NCI-H2107 treated with DMSO at 0.1 percent for 48 hours (cell line): ENCODE measurements around the gene ARHGAP28.
A peak's percentile ranks its signal among the peaks of the same experiment; 100 is the strongest.
"Not testable (repeated sequence)": the region's sequence is repeated elsewhere in the genome, so short reads cannot be mapped to it uniquely, and the experiment has no call there.

Experiments
- DNase-seq: peaks from one replicate; lab custom pipeline; 2025; ENCODE audit not compliant: unreplicated experiment; lab: John Stamatoyannopoulos, UW

The ARHGAP28 gene

GRCh38 chr18:6773777-6774176 lies 44.3 kb downstream of the ARHGAP28 start:
- no peak for DNase-seq

DNA sequence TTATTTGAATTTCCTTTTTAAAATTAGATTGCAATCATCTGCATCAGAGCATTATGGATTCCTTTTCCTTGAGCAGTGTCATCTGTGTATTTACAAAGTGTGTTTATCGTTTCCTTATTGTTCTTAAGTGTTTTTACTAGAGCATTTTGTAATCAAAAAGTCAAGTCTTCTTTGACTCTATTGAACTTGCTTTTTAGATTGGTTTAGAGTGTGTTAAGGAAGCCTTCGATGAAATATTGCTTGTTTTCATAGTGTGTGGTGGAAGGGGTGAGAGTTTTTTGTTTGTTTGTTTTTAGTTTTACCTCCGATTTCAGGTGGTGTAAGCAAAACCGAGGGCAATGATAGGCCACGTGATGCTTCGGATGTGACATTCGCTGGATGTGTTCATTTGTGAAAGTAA lies 45.7 kb downstream of the ARHGAP28 start:
- no peak for DNase-seq

DNA sequence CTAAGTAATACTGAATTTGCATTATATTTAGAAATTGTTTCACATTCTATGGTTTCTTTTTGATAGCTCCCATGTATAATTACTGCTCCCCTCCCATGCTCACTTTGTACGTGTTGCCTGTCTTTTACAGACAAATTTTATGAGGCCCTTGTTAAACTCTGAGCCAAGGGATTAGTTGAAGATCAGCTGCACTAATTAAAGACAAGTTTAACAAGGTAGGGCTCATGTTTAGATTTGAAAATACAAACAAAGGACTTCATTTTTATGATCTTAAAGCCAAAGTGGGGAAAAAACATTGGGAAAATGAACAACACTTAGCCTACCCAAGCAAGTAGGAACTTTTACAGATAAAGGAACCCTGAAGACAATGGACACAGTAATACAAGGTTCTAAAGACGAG lies 46.2 kb downstream of the ARHGAP28 start:
- no peak for DNase-seq

DNA sequence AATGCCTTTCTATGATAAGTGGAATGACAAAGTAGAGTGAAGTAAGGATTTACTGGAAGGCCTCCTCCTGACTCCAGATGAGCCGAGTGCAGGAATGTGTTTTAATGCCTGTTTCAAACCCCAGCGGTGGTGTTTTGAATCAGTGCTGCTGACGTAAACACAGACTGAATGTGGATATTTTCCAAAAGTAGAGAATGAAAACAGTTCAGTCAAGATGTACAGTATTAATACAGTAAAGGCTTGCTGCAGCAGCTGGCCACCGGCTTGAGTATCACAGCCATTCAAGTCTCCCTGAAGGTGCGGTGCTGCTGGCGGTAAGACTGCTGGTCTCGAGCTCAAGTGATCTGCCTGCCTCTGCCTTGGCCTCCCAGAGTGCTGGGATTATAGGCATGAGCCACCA lies 46.7 kb downstream of the ARHGAP28 start:
- DNase-seq, result no peak

- no peak for DNase-seq
Observed at GRCh38 chr18:6777509-6777908, 48.0 kb downstream of the ARHGAP28 start.

GRCh38 chr18:6778459-6779247 lies 49.1 kb downstream of the ARHGAP28 start:
- no peak for DNase-seq

DNA sequence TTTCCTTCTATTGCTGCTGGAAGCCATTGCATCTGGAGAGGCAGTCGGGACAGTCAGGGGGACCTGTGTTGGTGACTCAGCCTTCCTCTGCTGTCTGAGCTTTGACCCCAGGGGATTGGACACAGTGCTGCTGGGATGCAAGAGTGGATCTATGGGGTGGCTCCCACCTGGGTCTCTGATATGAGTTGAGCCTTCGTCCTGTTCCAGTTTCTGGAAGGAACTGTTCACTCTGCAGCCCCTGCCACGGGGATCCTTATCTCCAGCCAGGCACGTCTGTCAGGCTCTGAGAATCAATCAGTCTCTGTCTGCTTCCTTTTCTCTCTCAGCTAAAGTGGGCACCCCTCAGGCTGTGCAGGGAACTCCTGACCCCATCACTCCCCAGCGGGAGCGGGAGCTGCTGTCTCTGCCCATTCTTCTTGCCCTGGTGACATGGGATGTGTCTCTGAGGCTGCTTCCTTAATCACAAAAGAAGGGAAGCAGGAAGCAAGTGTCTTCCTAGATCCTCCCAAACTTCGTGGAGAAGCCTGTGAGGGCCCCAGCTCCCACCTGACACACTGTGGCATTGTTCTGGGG lies 51.7 kb downstream of the ARHGAP28 start:
- DNase-seq, result no peak

GRCh38 chr18:6781796-6782195 lies 52.3 kb downstream of the ARHGAP28 start:
- DNase-seq, result no peak

GRCh38 chr18:6782861-6783260 lies 53.3 kb downstream of the ARHGAP28 start:
- no peak for DNase-seq

DNA sequence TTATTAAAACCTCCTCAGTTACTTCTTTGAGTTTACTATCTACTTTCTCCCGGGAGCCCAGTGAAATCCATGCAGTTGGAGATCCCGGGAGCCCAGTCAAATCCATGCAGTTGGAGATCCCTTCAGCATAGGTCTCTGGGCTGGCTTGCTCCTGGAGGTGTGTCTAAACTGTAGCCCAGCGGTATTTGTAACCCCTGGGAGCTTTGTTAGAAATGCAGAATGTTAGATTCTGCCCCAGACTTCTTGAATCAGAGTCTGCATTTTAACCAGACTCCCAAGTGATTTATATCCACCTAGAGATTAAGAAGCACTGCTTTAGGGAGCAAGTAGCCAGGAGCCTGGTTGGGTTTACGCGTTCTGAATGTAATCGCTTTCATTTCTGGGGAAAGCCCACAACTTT lies 54.5 kb downstream of the ARHGAP28 start:
- DNase-seq, result no peak

GRCh38 chr18:6785001-6785400 lies 55.5 kb downstream of the ARHGAP28 start:
- DNase-seq, result no peak

GRCh38 chr18:6785411-6785810 lies 55.9 kb downstream of the ARHGAP28 start:
- no peak for DNase-seq

GRCh38 chr18:6792391-6792790 lies 62.9 kb downstream of the ARHGAP28 start:
- DNase-seq, result no peak

- DNase-seq, result no peak
Observed at GRCh38 chr18:6793455-6793854, 63.9 kb downstream of the ARHGAP28 start.

GRCh38 chr18:6793986-6794385 lies 64.5 kb downstream of the ARHGAP28 start:
- DNase-seq, result no peak

GRCh38 chr18:6795307-6795706 lies 65.8 kb downstream of the ARHGAP28 start:
- no peak for DNase-seq

GRCh38 chr18:6796511-6796910 lies 67.0 kb downstream of the ARHGAP28 start:
- DNase-seq, result no peak

- DNase-seq, result no peak
Observed at GRCh38 chr18:6797171-6797570, 67.7 kb downstream of the ARHGAP28 start.

DNA sequence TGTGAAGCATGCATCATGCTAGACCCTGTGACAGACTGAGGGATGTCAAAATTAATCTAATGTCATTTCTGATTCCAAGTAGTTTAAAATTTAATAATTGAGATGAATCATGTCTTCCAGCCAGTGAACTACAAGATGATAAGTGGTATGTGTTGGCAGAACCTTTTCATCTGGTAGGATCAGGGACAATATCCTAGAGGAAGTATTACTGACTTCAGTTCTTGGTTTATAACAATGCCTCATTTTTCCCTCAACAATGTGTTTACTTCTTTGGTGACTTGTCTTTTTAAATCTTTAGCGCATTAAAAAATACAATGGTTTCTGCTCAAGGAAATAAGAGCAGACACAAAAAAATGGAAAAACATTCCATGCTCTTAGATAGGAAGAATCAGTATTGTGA lies 69.4 kb downstream of the ARHGAP28 start:
- no peak for DNase-seq

GRCh38 chr18:6800309-6800708 lies 70.8 kb downstream of the ARHGAP28 start:
- not testable (repeated sequence) for DNase-seq

DNA sequence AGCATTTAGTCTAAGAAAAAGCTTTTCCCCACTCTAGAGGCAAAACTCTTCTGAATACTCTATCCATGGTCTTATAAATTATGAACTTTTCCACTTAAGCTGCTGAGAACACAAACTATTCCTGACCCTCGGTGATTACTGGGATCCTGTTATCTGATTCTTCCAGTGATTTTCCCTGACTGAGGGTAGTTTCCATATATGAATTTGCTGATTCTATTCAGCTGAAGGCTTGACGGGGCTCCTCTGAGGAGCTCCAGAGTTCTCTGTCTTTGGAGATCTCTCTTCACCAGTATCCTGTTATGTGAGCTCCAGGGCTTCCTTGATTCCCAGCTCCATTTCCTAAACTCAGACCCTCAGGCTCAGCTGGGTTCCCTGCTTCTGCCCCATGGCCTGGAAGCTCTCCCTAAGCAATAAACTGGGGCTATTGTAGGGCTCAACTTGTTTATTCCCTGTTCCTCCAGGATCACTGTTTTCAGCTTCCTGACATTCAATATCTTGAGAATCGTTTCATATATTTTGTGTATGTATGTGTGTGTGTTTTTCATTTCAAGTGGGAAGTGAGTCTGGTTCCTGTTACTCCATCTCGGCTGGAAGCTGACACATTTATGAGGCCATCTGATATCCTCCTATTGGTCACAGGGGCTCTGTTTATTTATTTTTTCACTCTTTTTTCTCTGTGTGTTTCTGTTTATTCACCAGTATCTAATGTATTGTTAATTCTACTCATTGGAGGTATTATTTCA lies 78.2 kb downstream of the ARHGAP28 start:
- peak; percentile 4 for DNase-seq

DNA sequence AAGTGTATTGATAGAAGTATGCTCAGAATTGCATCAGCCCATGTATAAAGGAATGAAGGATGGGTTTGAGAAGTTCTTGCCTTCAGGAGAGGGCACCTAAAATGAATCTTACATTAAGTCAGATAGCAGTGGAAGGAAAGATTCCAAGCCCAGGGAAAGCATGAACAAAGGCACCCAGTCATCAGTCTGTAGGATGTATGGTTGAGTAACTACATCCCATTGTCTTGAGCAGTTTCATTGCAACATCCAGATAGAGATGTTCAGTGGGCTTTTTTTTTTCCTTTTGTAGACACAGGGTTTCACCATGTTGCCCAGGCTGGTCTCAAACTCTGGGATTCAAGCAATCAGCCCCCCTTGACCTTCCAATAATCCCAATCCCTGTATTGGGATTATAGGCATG lies 80.7 kb downstream of the ARHGAP28 start:
- no peak for DNase-seq
